Hepatocyte (in vitro differentiated cells): ENCODE data around the gene MSLN. TPM values are rescaled to one million over a fixed set of nuclear protein-coding genes. Genes with fewer than 3 reads are reported as not detected.

ENCODE experiments used
- DNase-seq: peaks from one replicate; pipeline ENCODE4 v3.0.0-alpha.2; 2016; ENCODE audit warnings: low spot score
- H2AFZ ChIP-seq: fragments of 200-600 bp; sonication (generic); 2 replicates; pipeline ENCODE4 v1.6.0; 2016; ENCODE audit warnings: antibody characterized with exemption, mild to moderate bottlenecking
- H3K27ac ChIP-seq: fragments of 200-600 bp; sonication (generic); 2 replicates; pipeline ENCODE4 v1.5.1; 2016; ENCODE audit warnings: mild to moderate bottlenecking
- H3K27me3 ChIP-seq: fragments of 200-600 bp; sonication (generic); 2 replicates; pipeline ENCODE4 v1.6.1; 2016
- H3K36me3 ChIP-seq: fragments of 200-600 bp; sonication (generic); replicated peaks from 2 replicates; pipeline ENCODE4 v1.5.1; 2016; ENCODE audit warnings: low read depth; ENCODE audit not compliant: insufficient read depth
- H3K4me1 ChIP-seq: fragments of 200-600 bp; sonication (generic); 2 replicates; pipeline ENCODE4 v1.5.1; 2016; ENCODE audit warnings: mild to moderate bottlenecking, moderate library complexity; ENCODE audit not compliant: insufficient read depth
- H3K4me2 ChIP-seq: fragments of 200-600 bp; sonication (generic); 2 replicates; pipeline ENCODE4 v1.6.0; 2016
- H3K4me3 ChIP-seq: fragments of 200-600 bp; sonication (generic); 2 replicates; pipeline ENCODE4 v1.5.1; 2016; ENCODE audit warnings: mild to moderate bottlenecking
- H3K79me2 ChIP-seq: fragments of 200-600 bp; sonication (generic); 2 replicates; pipeline ENCODE4 v1.6.0; 2017; ENCODE audit warnings: mild to moderate bottlenecking
- H3K9me2 ChIP-seq: fragments of 200-600 bp; sonication (generic); replicated peaks from 2 replicates; pipeline ENCODE4 v1.6.0; 2017; ENCODE audit warnings: mild to moderate bottlenecking; ENCODE audit not compliant: insufficient read depth
- H3K9me3 ChIP-seq: fragments of 200-600 bp; sonication (generic); 2 replicates; pipeline ENCODE4 v1.5.1; 2016; ENCODE audit warnings: low read depth, mild to moderate bottlenecking
- H4K20me1 ChIP-seq: fragments of 200-600 bp; sonication (generic); 2 replicates; pipeline ENCODE4 v1.6.0; 2016; ENCODE audit warnings: mild to moderate bottlenecking; ENCODE audit not compliant: insufficient read depth, poor library complexity, severe bottlenecking
- EZH2 ChIP-seq: fragments of 200-600 bp; sonication (generic); IDR thresholded peaks from 2 replicates; pipeline ENCODE4 v1.6.1; 2016; ENCODE audit warnings: antibody characterized with exemption, mild to moderate bottlenecking, borderline replicate concordance
- EZH2phosphoT487 ChIP-seq: fragments of 200-600 bp; sonication (generic); IDR thresholded peaks from one replicate; pipeline ENCODE4 v1.6.1; 2018; ENCODE audit warnings: antibody characterized with exemption, mild to moderate bottlenecking, low read depth, moderate library complexity; ENCODE audit not compliant: unreplicated experiment, severe bottlenecking
- WGBS: methylation state at CpG from one replicate; pipeline ENCODE4 v1.1.6; 2016; ENCODE audit warnings: low lambda C conversion rate; ENCODE audit errors: missing lambda C conversion rate; 5-methylcytosine and 5-hydroxymethylcytosine counted together
- polyA plus RNA-seq: library from polyadenylated mRNA; unstranded; fragments of >200 nt; fragmentation: Nextera tagmentation; extraction: Ambion mirVana; gene quantifications from 2 replicates; pipeline ENCODE4 v1.2.1, GENCODE V29; 2016
- total RNA-seq: library from RNA; depleted of rRNA; stranded (reverse); fragments of >200 nt; gene quantifications from 2 replicates; pipeline ENCODE4 v1.2.3, GENCODE V29; 2014
- TF ChIP-seq, protein P1 (sequence below): fragments of 200-600 bp; sonication (generic); IDR thresholded peaks from 2 replicates; pipeline ENCODE4 v1.5.1; 2016; ENCODE audit warnings: antibody characterized with exemption, mild to moderate bottlenecking; ENCODE audit not compliant: poor library complexity

MSLN gene
- total and polyA plus RNA-seq, 2 experiments from 2014 or later, result 2.4 to 8.0 TPM

DNA sequence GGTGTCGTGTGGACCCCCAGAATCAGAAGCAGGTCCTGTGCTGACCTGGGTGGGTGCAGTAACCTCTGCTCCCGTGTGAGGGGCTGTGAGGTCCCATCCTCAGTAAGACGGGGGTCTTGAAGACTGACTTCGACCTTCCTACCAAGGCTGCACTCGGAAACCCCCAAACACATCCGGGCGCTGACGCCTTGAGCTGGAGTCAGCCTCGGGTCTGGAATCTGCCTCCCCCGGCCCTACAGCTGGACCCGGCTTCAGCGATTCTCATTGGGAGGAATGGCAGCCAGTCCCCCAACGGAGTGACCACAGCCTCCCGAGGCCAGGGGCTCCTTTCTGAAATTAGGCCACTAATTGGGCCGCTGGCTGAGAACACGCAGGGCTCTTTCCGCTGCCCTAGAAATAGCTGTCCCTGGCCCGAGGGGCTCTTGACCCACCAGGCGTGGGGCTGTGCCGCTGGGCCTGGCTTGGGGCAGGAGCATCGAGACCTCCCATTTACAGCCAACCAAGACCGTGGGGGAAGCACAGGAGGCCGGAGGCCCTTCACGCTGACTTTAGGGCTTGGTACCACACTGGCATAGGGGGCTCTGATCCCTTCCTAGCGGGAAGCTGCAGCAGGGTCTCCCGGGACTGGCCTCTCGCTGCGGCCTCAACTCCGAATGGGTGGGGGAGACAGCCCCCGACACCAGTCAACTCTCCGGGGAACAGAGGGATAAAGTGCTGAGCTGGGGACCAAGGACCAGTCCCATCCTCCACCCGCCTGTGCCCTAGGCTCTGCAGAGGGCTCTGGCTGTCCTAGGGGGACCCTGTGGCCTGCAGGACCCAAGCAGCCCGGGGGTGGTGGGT, 42.6 kb downstream of the MSLN start:
- Histone ChIP-seq H3K79me2 (peaks cover 5% of the 10 kb centered on the region), H3K4me3 (no peak overlapping the region), H2AFZ (no peak overlapping the region), H3K27ac (no peak overlapping the region), H3K9me2 (no peaks in the 10 kb centered on the region), H3K27me3 (peaks cover 50% of the 10 kb centered on the region), H3K9me3 (no peaks in the 10 kb centered on the region), H3K36me3 (no peaks in the 10 kb centered on the region), H3K4me2 (no peak overlapping the region), H4K20me1 (no peaks in the 10 kb centered on the region), H3K4me1 (peaks cover 4% of the 10 kb centered on the region)
- WGBS, result 80% methylated on average over 33 of the region's 33 CpGs
- no peak for TF ChIP-seq EZH2
- TF ChIP-seq, protein P1, sequence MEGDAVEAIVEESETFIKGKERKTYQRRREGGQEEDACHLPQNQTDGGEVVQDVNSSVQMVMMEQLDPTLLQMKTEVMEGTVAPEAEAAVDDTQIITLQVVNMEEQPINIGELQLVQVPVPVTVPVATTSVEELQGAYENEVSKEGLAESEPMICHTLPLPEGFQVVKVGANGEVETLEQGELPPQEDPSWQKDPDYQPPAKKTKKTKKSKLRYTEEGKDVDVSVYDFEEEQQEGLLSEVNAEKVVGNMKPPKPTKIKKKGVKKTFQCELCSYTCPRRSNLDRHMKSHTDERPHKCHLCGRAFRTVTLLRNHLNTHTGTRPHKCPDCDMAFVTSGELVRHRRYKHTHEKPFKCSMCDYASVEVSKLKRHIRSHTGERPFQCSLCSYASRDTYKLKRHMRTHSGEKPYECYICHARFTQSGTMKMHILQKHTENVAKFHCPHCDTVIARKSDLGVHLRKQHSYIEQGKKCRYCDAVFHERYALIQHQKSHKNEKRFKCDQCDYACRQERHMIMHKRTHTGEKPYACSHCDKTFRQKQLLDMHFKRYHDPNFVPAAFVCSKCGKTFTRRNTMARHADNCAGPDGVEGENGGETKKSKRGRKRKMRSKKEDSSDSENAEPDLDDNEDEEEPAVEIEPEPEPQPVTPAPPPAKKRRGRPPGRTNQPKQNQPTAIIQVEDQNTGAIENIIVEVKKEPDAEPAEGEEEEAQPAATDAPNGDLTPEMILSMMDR, result no peak
- no peak for TF ChIP-seq EZH2phosphoT487
- no peak for DNase-seq

DNA sequence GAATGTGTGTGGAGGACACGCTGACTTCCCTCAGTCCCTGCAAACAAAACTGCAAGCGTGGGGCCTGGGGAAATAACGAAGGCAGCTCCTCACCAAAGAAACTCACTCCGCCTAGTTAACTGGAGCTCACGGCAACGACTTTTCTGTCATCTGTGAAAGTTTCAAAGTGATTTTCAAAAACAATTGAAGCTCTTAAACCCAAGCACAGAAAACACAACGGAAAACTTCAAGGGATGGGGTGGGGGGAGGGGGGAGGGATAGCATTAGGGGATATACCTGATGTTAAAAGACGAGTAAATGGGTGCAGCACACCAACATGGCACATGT, 43.2 kb downstream of the MSLN start:
- Histone ChIP-seq H3K36me3 (no peaks in the 10 kb centered on the region), H3K4me2 (no peak overlapping the region), H3K79me2 (peaks cover 10% of the 10 kb centered on the region), H3K9me2 (no peaks in the 10 kb centered on the region), H4K20me1 (no peaks in the 10 kb centered on the region), H2AFZ (no peak overlapping the region), H3K4me1 (peaks cover 4% of the 10 kb centered on the region), H3K27me3 (peaks cover 50% of the 10 kb centered on the region), H3K9me3 (no peaks in the 10 kb centered on the region), H3K4me3 (no peak overlapping the region), H3K27ac (no peak overlapping the region)
- no peak for TF ChIP-seq EZH2
- TF ChIP-seq, protein P1, result no peak
- no peak for TF ChIP-seq EZH2phosphoT487
- DNase-seq, result no peak
- 60% methylated on average over 8 of the region's 8 CpGs for WGBS

DNA sequence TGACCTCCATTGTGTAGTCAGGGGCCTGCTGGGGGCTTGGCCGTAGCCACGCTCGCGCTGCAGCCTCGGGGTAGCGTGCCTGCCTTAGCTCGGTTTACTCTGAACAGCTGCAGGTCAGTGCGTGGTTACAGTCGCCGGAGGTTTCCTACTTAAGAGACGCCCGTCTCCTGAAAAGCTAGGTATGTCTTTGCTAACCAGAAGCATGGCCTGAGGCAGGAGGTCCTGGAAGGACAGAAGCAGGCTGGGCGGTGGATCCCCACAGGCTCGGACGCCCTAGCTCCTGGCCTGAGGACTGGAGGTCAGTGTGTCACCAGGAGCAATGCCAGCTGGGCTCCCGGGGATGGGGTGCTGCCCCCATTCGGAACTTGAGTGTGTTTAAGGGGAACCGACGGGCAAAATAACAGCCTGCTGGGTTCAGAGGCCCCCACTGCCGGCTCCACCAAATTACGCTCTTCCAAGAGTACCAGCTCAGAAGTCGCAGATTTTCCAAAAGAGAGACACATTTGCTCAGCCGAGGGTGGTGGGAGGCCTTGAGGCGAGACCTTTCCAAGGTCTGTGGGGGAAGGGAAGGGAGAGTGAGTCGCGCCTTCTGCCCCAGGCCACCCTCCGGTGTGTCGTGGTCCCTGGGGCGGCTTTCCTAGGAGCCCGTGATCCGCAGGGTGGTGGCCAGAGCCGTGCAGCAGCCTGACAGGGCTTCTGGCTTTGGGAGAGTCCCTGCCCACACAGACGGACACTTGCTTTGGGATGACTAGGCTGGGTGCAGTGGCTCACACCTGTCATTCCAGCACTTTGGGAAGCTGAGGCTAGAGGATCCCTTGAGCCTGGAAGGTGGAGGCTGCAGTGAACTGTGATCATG, 43.9 kb downstream of the MSLN start:
- H3K4me3 ChIP-seq, result no peak overlapping the region
- H3K79me2 ChIP-seq, result peaks cover 10% of the 10 kb centered on the region

More for the DNA sequence above, 43.9 kb downstream of the MSLN start:
- Histone ChIP-seq H2AFZ (no peak overlapping the region), H3K4me2 (no peak overlapping the region), H3K36me3 (no peaks in the 10 kb centered on the region), H3K27me3 (peaks cover 45% of the 10 kb centered on the region), H3K9me3 (no peaks in the 10 kb centered on the region), H4K20me1 (no peaks in the 10 kb centered on the region), H3K9me2 (no peaks in the 10 kb centered on the region), H3K4me1 (peaks cover 4% of the 10 kb centered on the region), H3K27ac (no peak overlapping the region)
- WGBS, result 57% methylated on average over 33 of the region's 33 CpGs
- DNase-seq, result no peak
- TF ChIP-seq, protein P1, result no peak
- TF ChIP-seq EZH2phosphoT487 (no peak), EZH2 (no peak)
